Omental fat pad (tissue), 4 donors: ENCODE data around the gene TNPO3. TPM values are rescaled to one million over a fixed set of nuclear protein-coding genes. Genes with fewer than 3 reads are reported as not detected.

Experiments used
- ATAC-seq: fragments of 150-250 bp; one replicate; pipeline ENCODE4 v1.9.1; 2016; ENCODE audit warnings: mild to moderate bottlenecking, moderate library complexity; ENCODE audit not compliant: low FRiP score
- DNase-seq: peaks from one replicate; pipeline ENCODE4 v3.0.0-alpha.2; 2019; ENCODE audit warnings: low spot score
- total RNA-seq, 4 donors: library from RNA; depleted of rRNA; stranded (reverse); fragments of >200 nt; gene quantifications; one replicate each; pipeline ENCODE4 v1.1.0, GENCODE V29; 2016
- TF ChIP-seq, protein P1 (sequence below), 3 donors: fragments of 450-650 bp; IDR thresholded peaks; one replicate each; pipeline ENCODE4 v1.5.1; 2016 to 2017; ENCODE audit warnings: antibody characterized with exemption in 3 of 3, mild to moderate bottlenecking in 3 of 3, moderate library complexity in 2 of 3

The TNPO3 gene
- 10 to 100 TPM; 34.1 to 45.9 (median 41.1) TPM for total RNA-seq

DNA sequence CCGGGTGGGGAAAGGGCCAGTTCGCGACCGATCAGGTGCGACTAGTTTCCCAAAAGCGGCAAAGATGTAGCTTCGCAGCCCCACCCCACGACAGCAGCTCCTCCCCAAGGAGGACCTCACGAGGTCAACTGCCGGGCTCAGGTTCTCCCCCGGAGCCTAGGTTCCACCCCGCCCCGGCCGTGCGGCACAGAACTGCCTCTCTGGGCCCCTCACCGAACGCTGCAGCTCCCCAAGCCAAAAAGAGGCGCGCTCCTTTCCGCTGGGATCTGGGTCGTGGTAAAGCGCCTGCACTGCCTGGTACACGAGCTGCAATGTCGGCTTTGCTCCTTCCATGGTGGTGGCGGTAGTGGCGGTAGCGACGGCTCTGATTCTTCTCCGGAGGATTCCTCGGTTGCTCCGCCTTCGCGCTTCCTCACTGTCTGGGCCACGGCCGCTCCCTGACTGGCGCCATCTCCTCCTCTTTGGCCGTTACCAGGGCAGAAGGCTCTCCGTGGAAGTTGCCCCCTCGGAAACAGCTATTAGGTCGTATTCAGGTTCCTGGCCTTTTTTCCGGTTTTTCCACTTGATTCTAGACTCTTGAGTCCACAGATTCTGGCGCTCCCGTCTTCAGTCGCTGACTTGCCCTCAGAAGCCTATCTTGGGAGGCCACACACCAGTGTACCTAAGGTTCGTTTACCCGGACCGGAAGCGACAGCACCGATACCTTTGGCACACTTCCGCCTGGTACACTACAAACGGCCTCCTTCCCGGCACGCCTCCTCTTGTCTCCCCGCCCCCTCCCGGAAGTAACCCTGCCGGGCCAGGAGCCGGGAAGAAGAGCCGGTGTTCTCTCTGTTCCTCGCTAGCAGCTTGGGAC, at the start of gene TNPO3:
TSS of gene TNPO3 (minus strand) at position 674 of the 856 bp plus-strand sequence. CDS start at position 333, 341 bp downstream.
- TF ChIP-seq, protein P1, sequence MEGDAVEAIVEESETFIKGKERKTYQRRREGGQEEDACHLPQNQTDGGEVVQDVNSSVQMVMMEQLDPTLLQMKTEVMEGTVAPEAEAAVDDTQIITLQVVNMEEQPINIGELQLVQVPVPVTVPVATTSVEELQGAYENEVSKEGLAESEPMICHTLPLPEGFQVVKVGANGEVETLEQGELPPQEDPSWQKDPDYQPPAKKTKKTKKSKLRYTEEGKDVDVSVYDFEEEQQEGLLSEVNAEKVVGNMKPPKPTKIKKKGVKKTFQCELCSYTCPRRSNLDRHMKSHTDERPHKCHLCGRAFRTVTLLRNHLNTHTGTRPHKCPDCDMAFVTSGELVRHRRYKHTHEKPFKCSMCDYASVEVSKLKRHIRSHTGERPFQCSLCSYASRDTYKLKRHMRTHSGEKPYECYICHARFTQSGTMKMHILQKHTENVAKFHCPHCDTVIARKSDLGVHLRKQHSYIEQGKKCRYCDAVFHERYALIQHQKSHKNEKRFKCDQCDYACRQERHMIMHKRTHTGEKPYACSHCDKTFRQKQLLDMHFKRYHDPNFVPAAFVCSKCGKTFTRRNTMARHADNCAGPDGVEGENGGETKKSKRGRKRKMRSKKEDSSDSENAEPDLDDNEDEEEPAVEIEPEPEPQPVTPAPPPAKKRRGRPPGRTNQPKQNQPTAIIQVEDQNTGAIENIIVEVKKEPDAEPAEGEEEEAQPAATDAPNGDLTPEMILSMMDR (IDR thresholded peaks at IDR 0.05) = no peak
- ATAC-seq (peak; percentile 97), DNase-seq (peak; percentile 89)

DNA sequence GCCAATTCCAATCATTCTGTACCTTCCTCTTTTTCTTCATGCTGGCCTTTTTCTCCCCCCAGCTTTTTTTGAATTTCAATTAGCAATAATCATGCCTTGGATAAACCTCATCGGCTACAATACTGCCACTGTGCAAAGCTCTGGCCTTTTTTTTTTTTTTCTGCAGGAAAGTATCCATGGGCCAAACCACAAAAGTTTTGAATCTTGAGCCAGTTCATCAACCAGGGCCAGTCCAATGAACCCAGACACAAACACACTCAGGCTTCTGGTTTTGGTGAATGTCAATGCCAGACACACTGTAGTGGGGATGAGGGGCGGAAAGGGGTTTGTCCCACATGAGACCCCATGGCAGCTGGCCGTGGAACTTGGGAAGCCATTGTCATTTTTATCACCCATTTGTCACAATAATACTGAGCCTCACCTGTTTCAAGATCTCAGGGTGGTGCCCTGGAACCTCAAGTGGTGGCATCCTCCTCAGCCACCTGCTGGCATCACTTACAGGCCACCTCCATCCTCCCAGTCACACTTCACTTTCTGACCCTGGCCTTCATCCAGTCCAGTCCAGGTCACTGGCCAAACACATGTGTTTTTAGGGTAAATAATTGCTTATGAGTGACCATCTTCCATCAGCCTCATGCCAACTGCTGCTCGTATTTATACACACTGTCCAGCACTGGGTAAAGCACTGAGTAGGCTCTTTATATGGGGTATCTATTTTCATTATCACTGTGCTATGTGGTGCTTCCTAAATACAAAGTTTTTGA, 48.8 kb upstream of the TNPO3 start:
- DNase-seq = no peak
- TF ChIP-seq, protein P1 (IDR thresholded peaks at IDR 0.05) = no peak
- ATAC-seq = no peak

DNA sequence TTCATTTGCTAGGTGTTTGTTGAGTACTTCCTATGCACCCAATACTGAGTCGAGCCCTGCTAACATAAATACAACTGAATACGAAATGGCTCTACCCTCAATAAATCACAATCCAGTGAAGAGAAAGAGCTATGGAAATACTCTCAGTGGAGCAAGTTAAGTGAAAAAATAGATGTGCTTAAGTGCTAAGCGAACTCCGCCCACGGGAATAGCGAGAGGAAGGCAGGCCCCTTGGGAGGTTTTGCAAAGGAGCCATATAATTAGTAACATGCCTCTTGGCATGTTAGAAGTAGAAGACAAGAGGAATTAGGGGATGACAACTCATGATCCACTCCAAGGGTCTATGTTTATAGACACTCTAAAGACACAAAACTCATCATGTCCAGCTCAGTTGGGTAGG, 46.8 kb upstream of the TNPO3 start:
- TF ChIP-seq, protein P1 (IDR thresholded peaks at IDR 0.05) = no peak
- DNase-seq = no peak
- ATAC-seq = no peak

DNA sequence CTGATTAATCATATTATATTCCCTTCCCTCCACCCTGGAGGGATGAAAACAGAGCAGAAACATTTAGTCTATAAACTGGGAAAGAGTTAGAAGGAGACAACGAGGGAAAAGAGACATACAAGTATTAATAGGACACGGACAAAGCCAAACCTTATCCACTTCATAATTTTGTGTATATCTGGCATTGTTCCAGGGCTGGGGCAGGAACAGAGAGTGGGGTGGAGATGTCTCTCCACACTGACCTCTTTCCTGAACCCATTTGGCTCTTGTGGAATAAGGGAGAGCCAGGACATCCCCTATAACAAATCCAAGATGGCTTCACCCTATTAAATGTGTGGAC, 45.9 kb upstream of the TNPO3 start:
- no peak for DNase-seq
- TF ChIP-seq, protein P1 (IDR thresholded peaks at IDR 0.05) = no peak
- no peak for ATAC-seq

DNA sequence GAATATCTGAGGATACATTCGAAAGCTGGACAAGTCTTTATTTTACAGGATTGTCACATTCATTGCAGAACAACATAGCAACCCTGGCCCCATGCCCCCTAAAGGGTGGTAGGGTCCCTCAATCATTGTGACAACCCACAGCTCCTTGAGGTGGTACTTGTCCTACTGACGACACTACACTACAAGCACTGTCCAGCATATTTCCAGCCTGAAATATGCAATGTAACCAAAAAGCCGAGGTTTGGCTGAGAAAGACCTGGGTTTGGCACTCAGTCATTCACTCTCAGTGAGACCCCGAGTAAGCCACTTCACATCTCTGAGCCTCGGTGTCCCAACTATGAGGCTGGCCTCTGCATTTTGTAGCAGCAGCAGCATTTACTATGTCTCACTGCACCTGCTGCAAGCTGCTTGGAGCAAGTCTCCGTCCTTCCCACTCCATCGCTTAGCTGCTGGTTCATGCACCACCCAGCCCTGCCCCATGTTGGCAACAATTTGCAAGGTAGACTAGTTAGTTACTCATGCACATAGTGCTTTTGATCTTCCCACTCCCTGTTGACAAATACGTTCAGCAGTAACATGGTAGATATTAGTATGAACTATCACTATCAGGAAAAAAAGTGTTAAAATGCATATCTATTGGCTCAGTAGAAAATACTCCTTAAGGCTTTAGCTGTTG, 43.6 kb upstream of the TNPO3 start:
- DNase-seq (no peak), ATAC-seq (no peak)
- TF ChIP-seq, protein P1 (IDR thresholded peaks at IDR 0.05) = no peak

DNA sequence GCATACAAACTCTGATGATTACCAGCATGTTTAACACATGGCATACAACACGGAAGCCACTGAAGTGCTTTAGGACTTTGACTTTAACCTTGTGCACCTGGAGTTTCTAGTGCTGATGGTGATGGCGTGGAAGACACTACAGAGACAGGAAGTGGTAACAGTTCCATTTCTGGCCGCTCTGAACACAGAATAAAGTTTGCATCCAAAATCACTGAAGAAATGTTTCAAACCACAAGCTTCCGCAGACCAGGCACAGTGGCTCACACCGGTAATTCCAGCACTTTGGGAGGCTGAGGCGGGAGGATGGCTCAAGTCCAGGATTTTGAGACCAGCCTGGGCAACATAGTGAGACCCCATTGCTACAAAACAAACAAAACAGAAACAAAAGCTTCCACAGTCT, 40.3 kb upstream of the TNPO3 start:
- no peak for DNase-seq
- ATAC-seq = no peak
- TF ChIP-seq, protein P1 (IDR thresholded peaks at IDR 0.05) = no peak
